ENCODE measurements around the gene ZNF662.
A peak's percentile ranks its signal among the peaks of the same experiment; 100 is the strongest.

The ZNF662 gene

GRCh38 chr3:42906070-42906847 is at the start of gene ZNF662:
TSS of gene ZNF662 (plus strand) at chr3:42906142. CDS start at chr3:42908115, 1,973 bp downstream.
- peak within 1 kb of the TSS; percentile 42 for H3K4me3 ChIP-seq (ENCODE audit: low read depth, low read length)
- TF ChIP-seq, protein P1, sequence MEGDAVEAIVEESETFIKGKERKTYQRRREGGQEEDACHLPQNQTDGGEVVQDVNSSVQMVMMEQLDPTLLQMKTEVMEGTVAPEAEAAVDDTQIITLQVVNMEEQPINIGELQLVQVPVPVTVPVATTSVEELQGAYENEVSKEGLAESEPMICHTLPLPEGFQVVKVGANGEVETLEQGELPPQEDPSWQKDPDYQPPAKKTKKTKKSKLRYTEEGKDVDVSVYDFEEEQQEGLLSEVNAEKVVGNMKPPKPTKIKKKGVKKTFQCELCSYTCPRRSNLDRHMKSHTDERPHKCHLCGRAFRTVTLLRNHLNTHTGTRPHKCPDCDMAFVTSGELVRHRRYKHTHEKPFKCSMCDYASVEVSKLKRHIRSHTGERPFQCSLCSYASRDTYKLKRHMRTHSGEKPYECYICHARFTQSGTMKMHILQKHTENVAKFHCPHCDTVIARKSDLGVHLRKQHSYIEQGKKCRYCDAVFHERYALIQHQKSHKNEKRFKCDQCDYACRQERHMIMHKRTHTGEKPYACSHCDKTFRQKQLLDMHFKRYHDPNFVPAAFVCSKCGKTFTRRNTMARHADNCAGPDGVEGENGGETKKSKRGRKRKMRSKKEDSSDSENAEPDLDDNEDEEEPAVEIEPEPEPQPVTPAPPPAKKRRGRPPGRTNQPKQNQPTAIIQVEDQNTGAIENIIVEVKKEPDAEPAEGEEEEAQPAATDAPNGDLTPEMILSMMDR (IDR thresholded peaks at IDR 0.05; ENCODE audit: low read depth, low read length) = no peak
- DNase-seq (ENCODE audit: low read depth, low spot score) = peak; percentile 15
- in situ Hi-C loops (cut with HindIII; ENCODE audit: low sequenced_read_pairs) = no loop called here

GRCh38 chr3:42856544-42856943 is 49.4 kb upstream of the ZNF662 start:
- no peak overlapping the region for H3K4me3 ChIP-seq (ENCODE audit: low read depth, low read length)
- TF ChIP-seq, protein P1 (IDR thresholded peaks at IDR 0.05; ENCODE audit: low read depth, low read length) = no peak
- in situ Hi-C loops (cut with HindIII; ENCODE audit: low sequenced_read_pairs) = no loop called here
- DNase-seq (ENCODE audit: low read depth, low spot score) = no peak

GRCh38 chr3:42864321-42864950 is 41.5 kb upstream of the ZNF662 start:
- no peak overlapping the region for H3K4me3 ChIP-seq (ENCODE audit: low read depth, low read length)
- in situ Hi-C loops (cut with HindIII; ENCODE audit: low sequenced_read_pairs) = no loop called here
- no peak for DNase-seq (ENCODE audit: low read depth, low spot score)
- TF ChIP-seq, protein P1 (IDR thresholded peaks at IDR 0.05; ENCODE audit: low read depth, low read length) = no peak

DNA sequence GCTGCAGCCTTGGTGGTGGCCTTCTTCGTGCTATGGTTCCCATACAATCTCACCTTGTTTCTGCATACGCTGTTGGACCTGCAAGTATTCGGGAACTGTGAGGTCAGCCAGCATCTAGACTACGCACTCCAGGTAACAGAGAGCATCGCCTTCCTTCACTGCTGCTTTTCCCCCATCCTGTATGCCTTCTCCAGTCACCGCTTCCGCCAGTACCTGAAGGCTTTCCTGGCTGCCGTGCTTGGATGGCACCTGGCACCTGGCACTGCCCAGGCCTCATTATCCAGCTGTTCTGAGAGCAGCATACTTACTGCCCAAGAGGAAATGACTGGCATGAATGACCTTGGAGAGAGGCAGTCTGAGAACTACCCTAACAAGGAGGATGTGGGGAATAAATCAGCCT is 40.7 kb upstream of the ZNF662 start:
- in situ Hi-C loops (cut with HindIII; ENCODE audit: low sequenced_read_pairs) = no loop called here
- no peak overlapping the region for H3K4me3 ChIP-seq (ENCODE audit: low read depth, low read length)
- TF ChIP-seq, protein P1 (IDR thresholded peaks at IDR 0.05; ENCODE audit: low read depth, low read length) = no peak
- no peak for DNase-seq (ENCODE audit: low read depth, low spot score)

DNA sequence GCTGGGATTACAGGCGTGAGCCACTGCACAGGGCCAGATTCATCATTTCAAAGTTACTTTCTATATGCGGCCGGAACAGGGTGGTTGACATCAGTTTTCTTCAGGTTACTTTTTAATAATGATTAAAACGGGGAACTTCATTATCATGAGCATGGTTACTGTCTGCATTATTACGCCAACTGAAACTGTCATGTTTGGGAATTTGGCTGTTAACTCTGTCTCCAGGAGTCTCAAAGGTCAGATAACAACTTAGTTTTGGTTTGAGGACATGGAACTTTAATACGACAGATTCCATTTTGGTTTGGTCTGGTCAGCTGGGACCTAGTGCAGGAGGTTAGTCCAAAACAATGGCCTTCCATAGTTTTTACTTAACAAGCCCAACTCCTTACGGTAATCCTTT is 38.8 kb upstream of the ZNF662 start:
- TF ChIP-seq, protein P1 (IDR thresholded peaks at IDR 0.05; ENCODE audit: low read depth, low read length) = no peak
- in situ Hi-C loops (cut with HindIII; ENCODE audit: low sequenced_read_pairs) = no loop called here
- no peak overlapping the region for H3K4me3 ChIP-seq (ENCODE audit: low read depth, low read length)
- no peak for DNase-seq (ENCODE audit: low read depth, low spot score)

- no peak for DNase-seq (ENCODE audit: low read depth, low spot score)
- no peak overlapping the region for H3K4me3 ChIP-seq (ENCODE audit: low read depth, low read length)
- TF ChIP-seq, protein P1 (IDR thresholded peaks at IDR 0.05; ENCODE audit: low read depth, low read length) = no peak
- in situ Hi-C loops (cut with HindIII; ENCODE audit: low sequenced_read_pairs) = no loop called here
Measured at GRCh38 chr3:42868841-42869240, 37.1 kb upstream of the ZNF662 start.

Data from astrocyte of the spinal cord (primary cell).